HEK293 (cell line): Measurements from ENCODE around the gene ARHGAP33.

ENCODE experiments used
- KLF1 ChIP-seq: fragments of 450-650 bp; formaldehyde crosslinking; IDR thresholded peaks from 2 replicates; pipeline ENCODE4 v1.5.1; 2016; ENCODE audit warnings: missing biosample characterization, missing genetic modification characterization
- ZNF146 ChIP-seq: fragments of 450-650 bp; formaldehyde crosslinking; IDR thresholded peaks from 2 replicates; pipeline ENCODE4 v1.5.1; 2016; ENCODE audit warnings: missing biosample characterization, missing genetic modification characterization
- ZNF23 ChIP-seq: fragments of 450-650 bp; formaldehyde crosslinking; IDR thresholded peaks from 2 replicates; pipeline ENCODE4 v1.5.1; 2016; ENCODE audit warnings: missing biosample characterization, missing genetic modification characterization, borderline replicate concordance
- ZNF239 ChIP-seq: fragments of 450-650 bp; formaldehyde crosslinking; IDR thresholded peaks from 2 replicates; pipeline ENCODE4 v1.5.1; 2016; ENCODE audit warnings: missing biosample characterization, missing genetic modification characterization
- ZNF24 ChIP-seq: fragments of 450-650 bp; formaldehyde crosslinking; IDR thresholded peaks from 2 replicates; pipeline ENCODE4 v1.5.1; 2016; ENCODE audit warnings: missing biosample characterization, missing genetic modification characterization
- ZNF561 ChIP-seq: fragments of 450-650 bp; IDR thresholded peaks from 2 replicates; pipeline ENCODE4 v1.5.1; 2018; ENCODE audit warnings: missing biosample characterization, missing genetic modification characterization, borderline replicate concordance
- ZNF585B ChIP-seq: fragments of 450-650 bp; formaldehyde crosslinking; IDR thresholded peaks from 2 replicates; pipeline ENCODE4 v1.5.1; 2016; ENCODE audit warnings: missing biosample characterization, missing genetic modification characterization
- TF ChIP-seq, protein P1 (sequence below): fragments of 450-650 bp; formaldehyde crosslinking; IDR thresholded peaks from 2 replicates; pipeline ENCODE4 v1.5.1; 2016; ENCODE audit warnings: missing biosample characterization, missing genetic modification characterization
- TF ChIP-seq, protein P2 (sequence below): fragments of 450-650 bp; formaldehyde crosslinking; IDR thresholded peaks from 2 replicates; pipeline ENCODE4 v1.5.1; 2016; ENCODE audit warnings: missing biosample characterization, missing genetic modification characterization
- TF ChIP-seq, protein P3 (sequence below): fragments of 450-650 bp; formaldehyde crosslinking; IDR thresholded peaks from 2 replicates; pipeline ENCODE4 v1.5.1; 2016; ENCODE audit warnings: missing biosample characterization, missing genetic modification characterization
- TF ChIP-seq, protein P4 (sequence below): fragments of 450-650 bp; formaldehyde crosslinking; IDR thresholded peaks from 2 replicates; pipeline ENCODE4 v1.5.1; 2016; ENCODE audit warnings: missing biosample characterization, missing genetic modification characterization
- TF ChIP-seq, protein P5 (sequence below): fragments of 450-650 bp; formaldehyde crosslinking; IDR thresholded peaks from 2 replicates; pipeline ENCODE4 v1.5.1; 2017; ENCODE audit warnings: missing biosample characterization, mild to moderate bottlenecking, missing genetic modification characterization, moderate library complexity
- TF ChIP-seq, protein P6 (sequence below): fragments of 450-650 bp; formaldehyde crosslinking; IDR thresholded peaks from 2 replicates; pipeline ENCODE4 v1.5.1; 2017; ENCODE audit warnings: missing biosample characterization, missing genetic modification characterization
- TF ChIP-seq, protein P7 (sequence below): fragments of 450-650 bp; formaldehyde crosslinking; IDR thresholded peaks from 2 replicates; pipeline ENCODE4 v1.5.1; 2016; ENCODE audit warnings: missing biosample characterization, missing genetic modification characterization

DNA sequence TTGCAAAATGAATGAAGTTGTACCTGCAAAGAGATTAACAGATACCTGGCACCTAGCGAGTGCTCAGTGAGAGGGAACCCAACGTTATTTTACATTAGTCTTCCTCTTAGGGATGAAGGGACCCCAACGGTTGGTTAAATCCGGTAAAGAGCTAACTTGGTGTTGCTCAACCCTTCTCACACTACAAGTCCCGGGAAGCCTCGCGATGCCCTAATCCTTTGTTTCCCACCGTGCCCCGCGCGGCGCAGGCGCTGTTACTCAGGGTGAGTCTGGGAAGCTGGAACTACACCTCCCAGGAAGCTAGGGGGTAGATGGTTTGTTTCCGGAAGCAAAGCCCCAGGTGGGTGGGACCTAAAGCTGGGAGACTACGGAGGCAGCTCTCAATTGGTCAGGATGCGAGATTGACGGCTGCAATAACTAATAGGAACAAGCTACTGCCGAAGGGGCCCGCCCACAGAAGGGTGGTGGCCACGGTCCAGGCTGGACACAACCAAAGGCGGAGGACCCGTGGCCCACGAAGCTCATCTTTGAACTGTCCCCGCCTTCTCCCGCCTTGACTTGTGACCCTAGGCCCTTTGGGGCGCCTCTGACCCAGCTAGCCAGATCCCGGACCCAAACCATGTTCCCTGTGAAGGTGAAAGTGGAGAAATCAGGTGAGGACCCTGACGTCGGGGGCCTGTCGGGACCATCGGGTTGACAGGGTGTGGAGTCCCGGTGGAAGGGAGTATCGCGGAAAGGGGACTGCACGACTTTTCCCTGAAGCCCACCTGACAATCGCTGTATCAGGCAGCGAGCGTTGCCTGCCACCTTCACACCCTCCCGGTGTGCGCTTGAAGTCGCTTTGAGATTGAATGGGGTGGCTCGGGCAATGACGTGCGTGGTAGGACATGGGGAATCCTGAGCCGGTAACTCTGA is 27.0 kb upstream of the ARHGAP33 start, which contains the start of gene LIN37:
- no peak for TF ChIP-seq ZNF24
- TF ChIP-seq, protein P1, sequence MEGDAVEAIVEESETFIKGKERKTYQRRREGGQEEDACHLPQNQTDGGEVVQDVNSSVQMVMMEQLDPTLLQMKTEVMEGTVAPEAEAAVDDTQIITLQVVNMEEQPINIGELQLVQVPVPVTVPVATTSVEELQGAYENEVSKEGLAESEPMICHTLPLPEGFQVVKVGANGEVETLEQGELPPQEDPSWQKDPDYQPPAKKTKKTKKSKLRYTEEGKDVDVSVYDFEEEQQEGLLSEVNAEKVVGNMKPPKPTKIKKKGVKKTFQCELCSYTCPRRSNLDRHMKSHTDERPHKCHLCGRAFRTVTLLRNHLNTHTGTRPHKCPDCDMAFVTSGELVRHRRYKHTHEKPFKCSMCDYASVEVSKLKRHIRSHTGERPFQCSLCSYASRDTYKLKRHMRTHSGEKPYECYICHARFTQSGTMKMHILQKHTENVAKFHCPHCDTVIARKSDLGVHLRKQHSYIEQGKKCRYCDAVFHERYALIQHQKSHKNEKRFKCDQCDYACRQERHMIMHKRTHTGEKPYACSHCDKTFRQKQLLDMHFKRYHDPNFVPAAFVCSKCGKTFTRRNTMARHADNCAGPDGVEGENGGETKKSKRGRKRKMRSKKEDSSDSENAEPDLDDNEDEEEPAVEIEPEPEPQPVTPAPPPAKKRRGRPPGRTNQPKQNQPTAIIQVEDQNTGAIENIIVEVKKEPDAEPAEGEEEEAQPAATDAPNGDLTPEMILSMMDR (tag by site-specific recombination): no peak
- TF ChIP-seq ZNF146: no peak
- TF ChIP-seq, protein P2, sequence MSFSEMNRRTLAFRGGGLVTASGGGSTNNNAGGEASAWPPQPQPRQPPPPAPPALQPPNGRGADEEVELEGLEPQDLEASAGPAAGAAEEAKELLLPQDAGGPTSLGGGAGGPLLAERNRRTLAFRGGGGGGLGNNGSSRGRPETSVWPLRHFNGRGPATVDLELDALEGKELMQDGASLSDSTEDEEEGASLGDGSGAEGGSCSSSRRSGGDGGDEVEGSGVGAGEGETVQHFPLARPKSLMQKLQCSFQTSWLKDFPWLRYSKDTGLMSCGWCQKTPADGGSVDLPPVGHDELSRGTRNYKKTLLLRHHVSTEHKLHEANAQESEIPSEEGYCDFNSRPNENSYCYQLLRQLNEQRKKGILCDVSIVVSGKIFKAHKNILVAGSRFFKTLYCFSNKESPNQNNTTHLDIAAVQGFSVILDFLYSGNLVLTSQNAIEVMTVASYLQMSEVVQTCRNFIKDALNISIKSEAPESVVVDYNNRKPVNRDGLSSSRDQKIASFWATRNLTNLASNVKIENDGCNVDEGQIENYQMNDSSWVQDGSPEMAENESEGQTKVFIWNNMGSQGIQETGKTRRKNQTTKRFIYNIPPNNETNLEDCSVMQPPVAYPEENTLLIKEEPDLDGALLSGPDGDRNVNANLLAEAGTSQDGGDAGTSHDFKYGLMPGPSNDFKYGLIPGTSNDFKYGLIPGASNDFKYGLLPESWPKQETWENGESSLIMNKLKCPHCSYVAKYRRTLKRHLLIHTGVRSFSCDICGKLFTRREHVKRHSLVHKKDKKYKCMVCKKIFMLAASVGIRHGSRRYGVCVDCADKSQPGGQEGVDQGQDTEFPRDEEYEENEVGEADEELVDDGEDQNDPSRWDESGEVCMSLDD: peak; percentile 63
- TF ChIP-seq, protein P3, sequence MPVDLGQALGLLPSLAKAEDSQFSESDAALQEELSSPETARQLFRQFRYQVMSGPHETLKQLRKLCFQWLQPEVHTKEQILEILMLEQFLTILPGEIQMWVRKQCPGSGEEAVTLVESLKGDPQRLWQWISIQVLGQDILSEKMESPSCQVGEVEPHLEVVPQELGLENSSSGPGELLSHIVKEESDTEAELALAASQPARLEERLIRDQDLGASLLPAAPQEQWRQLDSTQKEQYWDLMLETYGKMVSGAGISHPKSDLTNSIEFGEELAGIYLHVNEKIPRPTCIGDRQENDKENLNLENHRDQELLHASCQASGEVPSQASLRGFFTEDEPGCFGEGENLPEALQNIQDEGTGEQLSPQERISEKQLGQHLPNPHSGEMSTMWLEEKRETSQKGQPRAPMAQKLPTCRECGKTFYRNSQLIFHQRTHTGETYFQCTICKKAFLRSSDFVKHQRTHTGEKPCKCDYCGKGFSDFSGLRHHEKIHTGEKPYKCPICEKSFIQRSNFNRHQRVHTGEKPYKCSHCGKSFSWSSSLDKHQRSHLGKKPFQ (tag by site-specific recombination): peak; percentile 79
- TF ChIP-seq ZNF239 (tag by site-specific recombination): peak; percentile 52; the same call in 1 of the 2 replicates
- TF ChIP-seq ZNF561 (tag by site-specific recombination): peak; percentile 79; the same call in 1 of the 2 replicates
- TF ChIP-seq, protein P4, sequence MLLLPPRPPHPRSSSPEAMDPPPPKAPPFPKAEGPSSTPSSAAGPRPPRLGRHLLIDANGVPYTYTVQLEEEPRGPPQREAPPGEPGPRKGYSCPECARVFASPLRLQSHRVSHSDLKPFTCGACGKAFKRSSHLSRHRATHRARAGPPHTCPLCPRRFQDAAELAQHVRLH (tag by site-specific recombination): peak; percentile 99
- TF ChIP-seq ZNF585B: no peak
- TF ChIP-seq, protein P5, sequence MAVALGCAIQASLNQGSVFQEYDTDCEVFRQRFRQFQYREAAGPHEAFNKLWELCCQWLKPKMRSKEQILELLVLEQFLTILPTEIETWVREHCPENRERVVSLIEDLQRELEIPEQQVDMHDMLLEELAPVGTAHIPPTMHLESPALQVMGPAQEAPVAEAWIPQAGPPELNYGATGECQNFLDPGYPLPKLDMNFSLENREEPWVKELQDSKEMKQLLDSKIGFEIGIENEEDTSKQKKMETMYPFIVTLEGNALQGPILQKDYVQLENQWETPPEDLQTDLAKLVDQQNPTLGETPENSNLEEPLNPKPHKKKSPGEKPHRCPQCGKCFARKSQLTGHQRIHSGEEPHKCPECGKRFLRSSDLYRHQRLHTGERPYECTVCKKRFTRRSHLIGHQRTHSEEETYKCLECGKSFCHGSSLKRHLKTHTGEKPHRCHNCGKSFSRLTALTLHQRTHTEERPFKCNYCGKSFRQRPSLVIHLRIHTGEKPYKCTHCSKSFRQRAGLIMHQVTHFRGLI: no peak; the same call in 1 of the 2 replicates
- peak; percentile 84 for TF ChIP-seq KLF1 (tag by site-specific recombination)
- TF ChIP-seq ZNF23 (tag by site-specific recombination): no peak
- TF ChIP-seq, protein P6, sequence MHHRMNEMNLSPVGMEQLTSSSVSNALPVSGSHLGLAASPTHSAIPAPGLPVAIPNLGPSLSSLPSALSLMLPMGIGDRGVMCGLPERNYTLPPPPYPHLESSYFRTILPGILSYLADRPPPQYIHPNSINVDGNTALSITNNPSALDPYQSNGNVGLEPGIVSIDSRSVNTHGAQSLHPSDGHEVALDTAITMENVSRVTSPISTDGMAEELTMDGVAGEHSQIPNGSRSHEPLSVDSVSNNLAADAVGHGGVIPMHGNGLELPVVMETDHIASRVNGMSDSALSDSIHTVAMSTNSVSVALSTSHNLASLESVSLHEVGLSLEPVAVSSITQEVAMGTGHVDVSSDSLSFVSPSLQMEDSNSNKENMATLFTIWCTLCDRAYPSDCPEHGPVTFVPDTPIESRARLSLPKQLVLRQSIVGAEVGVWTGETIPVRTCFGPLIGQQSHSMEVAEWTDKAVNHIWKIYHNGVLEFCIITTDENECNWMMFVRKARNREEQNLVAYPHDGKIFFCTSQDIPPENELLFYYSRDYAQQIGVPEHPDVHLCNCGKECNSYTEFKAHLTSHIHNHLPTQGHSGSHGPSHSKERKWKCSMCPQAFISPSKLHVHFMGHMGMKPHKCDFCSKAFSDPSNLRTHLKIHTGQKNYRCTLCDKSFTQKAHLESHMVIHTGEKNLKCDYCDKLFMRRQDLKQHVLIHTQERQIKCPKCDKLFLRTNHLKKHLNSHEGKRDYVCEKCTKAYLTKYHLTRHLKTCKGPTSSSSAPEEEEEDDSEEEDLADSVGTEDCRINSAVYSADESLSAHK (tag by site-specific recombination): no peak; the same call in 1 of the 2 replicates
- TF ChIP-seq, protein P7, sequence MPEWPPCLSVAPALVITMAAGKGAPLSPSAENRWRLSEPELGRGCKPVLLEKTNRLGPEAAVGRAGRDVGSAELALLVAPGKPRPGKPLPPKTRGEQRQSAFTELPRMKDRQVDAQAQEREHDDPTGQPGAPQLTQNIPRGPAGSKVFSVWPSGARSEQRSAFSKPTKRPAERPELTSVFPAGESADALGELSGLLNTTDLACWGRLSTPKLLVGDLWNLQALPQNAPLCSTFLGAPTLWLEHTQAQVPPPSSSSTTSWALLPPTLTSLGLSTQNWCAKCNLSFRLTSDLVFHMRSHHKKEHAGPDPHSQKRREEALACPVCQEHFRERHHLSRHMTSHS (tag by site-specific recombination): no peak
